HG03095 (cell line): ENCODE results near the gene TMUB2.

ENCODE experiments used
- ATAC-seq: cut with Tn5 transposase; IDR thresholded peaks from one replicate; pipeline ENCODE4 v1.9.1; 2021; ENCODE audit warnings: moderate library complexity; ENCODE audit not compliant: unreplicated experiment

TMUB2 gene

DNA sequence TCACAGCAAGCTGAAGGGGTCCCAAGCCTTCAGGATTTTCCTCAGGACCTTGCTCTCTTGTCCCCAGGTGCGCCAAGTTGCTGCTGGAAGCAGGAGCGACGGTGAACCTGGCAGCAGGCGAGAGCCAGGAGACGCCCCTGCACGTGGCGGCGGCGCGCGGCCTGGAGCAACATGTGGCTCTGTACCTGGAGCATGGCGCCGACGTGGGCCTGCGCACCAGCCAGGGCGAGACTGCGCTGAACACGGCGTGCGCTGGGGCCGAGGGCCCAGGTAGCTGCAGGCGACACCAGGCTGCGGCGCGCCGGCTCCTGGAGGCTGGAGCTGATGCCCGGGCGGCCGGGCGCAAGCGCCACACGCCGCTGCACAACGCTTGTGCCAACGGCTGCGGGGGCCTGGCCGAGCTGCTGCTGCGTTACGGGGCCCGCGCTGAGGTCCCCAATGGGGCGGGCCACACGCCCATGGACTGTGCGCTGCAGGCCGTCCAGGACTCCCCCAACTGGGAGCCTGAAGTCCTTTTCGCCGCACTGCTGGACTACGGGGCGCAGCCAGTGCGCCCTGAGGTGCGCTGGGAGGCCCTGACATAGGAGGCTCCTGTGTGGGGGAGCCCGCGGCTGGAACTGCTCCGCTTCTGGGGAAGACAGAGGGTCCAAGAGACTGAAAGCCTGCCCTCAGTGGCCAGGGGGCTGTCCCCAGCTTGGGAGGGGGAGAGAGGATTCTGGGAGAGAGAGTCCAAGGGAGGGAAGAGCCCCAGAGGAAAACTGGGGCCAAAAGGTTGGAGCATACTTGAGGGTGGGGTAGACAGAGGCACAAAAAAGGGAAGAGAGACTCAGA lies 9.9 kb upstream of the TMUB2 start:
- ATAC-seq = no peak

DNA sequence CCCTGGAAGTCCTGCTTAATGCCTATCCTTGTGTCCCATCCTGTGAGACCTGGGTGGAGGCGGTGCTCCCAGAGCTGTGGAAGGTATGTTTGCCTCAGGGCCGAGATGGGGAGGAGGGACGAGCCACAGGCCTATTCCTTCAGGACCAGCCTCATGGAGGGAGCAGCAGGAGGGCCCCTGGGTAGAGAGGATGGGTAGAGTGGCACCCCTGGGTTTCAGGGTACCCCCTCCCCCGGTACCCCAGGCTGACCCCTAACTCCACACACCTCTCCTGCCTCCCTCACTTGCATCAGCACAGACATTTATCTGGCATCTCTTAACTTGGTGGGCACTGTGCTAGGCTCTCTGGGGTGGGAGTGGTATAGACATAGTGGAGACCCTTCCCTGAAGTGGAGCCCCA lies 9.1 kb upstream of the TMUB2 start:
- ATAC-seq = no peak

DNA sequence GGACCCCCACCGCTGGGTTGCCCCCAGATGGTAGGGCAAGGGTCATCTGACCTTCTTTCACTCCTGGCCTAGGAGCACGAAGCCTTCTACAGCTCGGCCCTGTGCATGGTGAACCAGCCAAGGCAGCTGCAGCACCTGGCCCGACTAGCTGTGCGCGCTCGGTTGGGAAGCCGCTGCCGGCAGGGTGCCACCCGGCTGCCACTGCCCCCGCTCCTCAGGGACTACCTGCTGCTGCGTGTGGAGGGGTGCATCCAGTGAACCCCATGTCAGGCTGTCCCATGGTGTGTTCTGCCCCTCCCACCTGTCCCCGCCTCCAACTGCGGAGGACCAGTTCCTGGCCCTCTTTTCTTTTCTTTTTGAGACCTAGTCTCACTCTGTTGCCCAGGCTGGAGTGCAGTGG lies 8.6 kb upstream of the TMUB2 start:
- ATAC-seq = no peak

DNA sequence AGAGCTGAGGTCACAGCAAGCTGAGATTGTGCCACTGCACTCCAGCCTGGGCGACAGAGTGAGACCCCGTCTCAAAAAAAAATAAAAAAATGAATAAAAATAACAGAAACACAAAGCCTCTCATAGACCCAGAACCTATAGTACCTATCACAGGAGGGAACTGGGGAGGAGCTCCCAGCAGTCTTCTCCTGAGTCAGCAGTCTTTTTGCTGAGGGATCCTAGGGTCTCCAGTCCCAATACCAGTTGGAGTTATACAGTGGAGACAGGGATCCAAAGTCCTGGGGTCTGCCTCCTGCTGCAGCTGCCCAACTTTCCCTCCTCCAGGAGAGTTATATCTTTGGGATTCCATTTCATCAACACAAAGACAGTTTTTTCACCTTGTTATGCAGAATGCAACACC lies 3.7 kb upstream of the TMUB2 start:
- ATAC-seq = no peak

DNA sequence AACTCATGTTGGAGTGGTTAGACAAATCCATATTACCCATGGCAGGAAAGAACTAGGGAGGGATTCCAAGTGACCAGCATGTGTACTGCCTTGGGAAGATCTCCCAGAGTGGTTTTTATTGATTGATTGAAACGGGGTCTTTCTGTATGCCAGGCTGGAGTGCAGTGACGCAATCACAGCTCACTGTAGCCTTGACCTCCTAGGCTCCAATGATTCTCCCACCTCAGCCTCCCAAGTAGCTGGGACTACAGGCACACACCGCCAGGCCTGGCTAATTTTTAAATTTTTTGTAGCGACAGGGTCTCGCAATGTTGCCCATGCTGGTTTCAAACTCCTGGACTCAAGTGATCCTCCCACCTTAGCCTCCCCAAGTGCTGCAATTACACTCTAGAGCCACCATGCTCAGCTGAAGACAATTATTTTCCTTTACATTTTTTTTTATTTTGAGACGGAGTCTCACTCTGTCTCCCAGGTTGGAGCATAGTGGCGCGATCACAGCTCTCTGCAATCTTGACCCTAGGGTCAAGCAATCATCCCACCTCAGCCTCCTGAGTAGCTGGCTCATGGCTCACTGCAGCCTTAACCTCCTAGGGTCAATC lies 2.5 kb upstream of the TMUB2 start:
- no peak for ATAC-seq

DNA sequence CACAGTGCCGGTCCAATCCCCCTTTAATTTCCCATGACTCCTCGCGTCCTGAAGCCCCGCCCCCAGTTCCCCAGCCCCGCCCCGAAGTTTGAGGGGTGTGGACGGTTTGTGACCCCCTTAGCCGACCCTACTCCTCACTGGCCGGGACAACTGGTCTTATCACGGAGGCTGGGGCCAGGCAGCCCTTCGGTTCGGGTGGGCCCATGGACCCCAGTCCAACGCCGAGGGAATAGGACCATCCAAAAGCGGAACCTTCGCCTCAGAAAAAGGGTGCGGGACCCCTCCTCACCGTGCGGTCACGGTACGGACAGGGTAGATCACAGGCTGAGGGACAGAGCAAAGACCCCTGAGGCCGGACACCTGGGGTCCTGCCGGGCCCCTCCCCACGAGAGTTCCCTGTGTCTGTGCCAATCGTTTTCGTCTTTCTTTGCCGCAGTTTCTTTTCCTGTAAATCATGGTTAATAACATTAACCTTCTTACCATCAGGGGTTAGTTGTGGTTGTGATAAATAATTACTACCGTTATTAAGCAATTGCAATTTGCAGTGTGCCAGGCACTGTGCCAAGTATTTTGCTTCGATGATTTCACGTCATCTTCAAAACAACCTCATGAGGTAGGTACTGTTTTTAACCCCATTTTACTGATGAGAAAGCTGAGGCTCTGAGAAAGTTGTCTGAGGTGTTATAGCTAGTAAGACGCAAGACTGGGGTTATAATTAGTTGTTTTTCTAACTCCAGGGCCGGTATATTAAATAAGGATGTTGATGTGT lies 543 bp downstream of the TMUB2 start:
- ATAC-seq = peak; percentile 29

DNA sequence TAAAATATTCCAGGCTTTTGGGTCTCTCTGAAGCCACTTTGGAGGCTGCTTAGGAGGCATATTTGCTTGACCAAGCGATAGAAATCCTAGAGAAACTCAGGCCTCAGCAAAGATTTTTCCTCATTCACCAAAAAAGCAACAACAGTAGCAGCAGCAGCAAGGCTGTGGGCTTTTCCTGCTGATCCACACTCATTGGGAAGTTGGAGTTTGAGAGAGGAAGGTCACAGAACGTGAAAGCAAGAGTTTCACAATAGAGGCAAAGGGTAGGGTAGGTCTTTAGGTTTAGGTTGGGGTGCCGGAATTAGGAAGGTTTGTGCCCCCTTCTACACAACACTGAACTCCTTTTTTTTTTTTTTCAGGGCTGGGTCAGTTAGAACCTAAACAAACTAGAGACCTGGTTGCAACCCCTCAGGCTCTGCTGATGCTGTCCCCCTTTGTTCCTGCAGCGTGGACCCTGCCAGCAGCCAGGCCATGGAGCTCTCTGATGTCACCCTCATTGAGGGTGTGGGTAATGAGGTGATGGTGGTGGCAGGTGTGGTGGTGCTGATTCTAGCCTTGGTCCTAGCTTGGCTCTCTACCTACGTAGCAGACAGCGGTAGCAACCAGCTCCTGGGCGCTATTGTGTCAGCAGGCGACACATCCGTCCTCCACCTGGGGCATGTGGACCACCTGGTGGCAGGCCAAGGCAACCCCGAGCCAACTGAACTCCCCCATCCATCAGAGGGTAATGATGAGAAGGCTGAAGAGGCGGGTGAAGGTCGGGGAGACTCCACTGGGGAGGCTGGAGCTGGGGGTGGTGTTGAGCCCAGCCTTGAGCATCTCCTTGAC lies 2.0 kb downstream of the TMUB2 start:
- ATAC-seq = no peak

DNA sequence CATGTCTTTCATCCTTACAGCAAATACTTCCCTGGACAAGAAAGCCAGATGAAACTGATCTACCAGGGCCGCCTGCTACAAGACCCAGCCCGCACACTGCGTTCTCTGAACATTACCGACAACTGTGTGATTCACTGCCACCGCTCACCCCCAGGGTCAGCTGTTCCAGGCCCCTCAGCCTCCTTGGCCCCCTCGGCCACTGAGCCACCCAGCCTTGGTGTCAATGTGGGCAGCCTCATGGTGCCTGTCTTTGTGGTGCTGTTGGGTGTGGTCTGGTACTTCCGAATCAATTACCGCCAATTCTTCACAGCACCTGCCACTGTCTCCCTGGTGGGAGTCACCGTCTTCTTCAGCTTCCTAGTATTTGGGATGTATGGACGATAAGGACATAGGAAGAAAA lies 3.7 kb downstream of the TMUB2 start:
- ATAC-seq = no peak

DNA sequence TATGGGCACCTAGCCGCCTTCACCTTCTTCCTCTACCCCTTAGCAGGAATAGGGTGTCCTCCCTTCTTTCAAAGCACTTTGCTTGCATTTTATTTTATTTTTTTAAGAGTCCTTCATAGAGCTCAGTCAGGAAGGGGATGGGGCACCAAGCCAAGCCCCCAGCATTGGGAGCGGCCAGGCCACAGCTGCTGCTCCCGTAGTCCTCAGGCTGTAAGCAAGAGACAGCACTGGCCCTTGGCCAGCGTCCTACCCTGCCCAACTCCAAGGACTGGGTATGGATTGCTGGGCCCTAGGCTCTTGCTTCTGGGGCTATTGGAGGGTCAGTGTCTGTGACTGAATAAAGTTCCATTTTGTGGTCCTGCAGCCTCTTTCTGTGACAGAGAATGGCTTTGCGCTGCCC lies 4.6 kb downstream of the TMUB2 start:
- no peak for ATAC-seq

DNA sequence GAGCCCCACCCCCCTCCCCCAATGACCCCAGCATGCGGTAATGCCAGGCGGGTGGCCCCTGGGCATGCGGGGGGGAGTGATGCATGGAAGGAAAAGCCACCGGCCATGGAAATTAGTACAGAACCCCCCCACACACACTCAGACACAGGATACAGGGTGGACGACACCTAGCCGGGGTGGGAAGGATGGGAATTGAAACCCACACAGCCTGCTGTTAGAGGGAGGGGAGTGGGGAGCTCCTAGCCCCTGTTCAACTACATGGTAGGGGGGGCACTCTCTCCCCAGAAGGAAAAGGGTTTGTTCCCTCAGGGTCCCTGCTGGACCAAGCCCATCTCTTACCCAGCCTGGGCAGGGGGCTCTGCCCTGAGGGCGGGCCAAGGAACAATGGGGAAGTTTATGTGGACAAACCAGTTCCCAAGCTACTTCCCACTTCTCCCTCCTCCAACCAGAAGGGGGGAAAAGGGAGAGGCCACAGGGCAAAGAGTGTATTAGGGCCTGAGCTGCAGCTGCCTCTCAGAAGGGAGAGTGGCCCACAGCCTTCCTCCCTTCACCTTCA lies 5.2 kb downstream of the TMUB2 start:
- no peak for ATAC-seq

DNA sequence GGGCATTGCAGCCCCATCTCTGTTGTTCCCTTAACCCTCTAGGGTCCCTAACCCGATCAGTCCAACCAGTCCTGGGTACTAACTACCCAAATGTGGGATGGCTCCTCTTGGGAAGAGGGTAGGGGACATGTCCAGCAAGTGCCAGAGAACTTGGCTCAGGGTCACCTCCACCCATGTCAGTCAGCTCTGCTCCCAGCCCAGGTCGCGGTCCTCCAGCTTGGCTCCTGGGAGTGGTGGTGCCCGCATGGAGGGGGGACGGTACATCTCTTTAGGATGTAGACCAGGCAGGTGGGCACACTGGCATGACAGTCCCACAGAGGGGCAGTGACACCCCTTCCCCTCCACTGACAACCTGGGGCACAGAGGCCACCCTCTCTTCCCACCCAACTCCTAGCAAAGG lies 6.0 kb downstream of the TMUB2 start:
- no peak for ATAC-seq

DNA sequence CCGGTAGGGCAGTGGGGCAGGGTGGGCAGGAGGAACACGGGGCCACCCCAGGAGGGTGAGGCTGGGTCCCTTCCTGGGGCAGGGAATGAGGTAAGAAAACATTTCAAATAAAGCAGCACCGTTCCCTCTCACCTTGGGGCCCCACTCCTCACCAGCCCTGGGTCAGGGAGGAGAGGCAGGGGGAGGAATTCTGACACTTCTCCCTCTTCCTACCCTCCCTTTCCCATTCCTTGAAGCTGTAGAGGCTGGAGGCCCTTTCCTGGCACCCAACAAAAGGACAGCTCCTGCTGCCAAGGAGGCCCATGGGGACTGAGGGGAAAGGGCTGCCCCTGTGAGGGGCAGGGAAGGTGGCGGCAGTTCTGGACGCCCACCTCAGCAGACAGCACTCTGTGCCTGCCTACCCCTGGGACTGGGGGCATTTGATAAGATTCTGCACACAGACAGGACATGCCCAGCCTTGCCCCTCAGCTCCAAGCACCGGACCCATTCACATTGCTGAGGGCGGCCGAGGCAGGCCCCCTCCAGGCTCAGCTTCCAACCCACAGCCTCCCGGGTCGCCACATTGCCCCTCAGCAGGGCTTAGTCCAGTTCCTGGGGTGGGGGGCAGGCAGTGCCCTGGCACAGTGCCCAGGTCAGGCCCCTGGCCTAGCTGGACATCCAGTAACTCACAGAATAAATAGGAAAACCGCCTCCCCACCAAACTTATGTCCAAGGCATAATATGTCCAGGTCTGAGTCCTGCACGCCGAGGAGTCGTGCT lies 6.7 kb downstream of the TMUB2 start:
- no peak for ATAC-seq

DNA sequence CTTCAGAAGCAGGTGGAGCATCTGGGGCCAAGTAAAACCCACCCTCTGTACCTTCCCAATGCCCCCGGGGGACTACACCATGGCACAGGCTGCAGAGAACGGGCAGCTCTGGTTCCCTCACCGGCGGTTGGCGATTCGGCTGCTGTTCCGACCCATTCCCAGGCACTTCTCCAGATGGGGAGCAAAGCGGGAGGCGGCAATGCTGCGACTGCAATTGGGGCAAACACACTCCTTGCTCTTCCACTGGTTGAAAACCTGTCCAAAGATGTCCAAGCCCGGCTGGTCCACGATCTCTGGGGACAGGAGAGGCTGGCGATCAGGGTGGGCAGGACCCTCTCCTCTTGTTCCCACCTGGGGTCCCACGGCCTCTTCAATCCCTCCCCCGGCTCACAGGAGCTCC lies 10.3 kb downstream of the TMUB2 start:
- no peak for ATAC-seq

DNA sequence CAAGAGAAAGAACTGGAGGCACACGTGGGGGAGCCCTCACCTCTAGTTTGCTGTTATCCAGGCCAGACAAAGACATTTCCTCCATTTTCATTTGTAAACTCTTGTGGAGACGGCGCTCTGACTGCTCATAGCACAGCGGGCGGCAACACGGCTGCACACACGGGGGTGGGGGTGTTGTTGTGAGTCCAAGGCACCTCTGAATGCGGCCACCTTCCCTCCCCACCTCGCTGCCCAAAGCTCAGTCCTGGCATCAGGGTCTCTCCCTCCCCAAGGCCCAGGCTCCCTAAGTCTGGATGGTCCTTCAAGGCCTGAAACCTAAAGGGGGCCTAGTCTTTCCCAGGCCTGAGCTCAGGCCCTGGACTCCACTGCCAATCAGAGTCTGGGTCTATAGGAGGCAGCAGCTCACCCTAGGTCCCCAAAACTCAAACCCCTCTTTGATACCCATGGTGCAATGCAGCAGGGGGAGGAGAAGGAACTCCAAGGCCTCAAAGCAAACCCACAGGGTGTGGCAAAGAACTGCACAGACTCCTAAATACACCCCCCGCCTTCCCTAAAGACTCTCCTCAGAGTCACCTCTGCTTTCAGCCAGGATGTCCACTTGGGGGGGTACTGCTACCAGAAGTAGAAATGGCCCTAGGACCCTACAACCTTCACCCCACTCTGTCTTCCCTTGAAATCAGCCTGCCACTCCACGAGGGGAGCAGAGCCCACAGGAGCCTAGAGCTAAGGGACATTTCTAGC lies 11.4 kb downstream of the TMUB2 start:
- no peak for ATAC-seq

DNA sequence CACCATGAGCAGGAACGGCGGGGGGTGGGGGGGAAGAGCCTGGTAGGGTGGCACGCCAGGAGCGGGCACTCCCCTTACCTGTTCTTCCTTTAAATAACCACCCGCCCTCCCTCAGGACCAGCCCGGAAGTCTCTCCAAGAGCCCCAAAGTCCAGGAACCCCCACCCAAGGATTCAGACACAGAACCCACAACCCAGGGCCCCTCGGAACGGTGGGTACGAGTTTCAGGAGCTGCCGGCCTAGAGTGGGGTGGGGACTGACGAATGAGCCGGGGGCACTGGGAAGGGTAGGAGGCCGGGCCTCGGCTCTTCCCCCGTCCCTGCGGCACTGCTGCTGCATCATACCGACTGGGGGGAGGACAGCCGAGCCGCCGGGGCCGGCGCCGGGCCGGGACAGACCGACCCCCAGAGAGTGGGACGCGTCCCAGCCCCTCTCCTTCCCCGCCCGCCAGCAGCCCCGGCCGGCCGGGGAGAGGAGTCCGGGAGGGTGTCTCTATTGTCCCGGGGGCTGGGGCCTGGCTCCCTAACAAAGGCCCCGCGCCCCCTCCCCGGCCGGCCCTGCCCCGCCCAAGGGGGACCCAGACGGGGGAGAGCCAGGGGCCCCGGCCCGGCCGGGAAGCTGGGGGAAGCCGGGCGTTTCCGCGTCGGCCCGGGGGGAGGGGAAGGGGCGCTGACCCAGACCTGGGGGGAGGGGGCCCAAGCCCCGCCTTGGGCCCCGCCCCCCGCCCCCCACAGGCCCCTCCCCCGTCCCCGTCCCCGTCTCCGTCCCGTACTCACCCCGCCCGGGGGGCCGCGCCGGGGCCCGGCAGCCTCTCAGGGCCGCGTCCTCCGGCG lies 12.2 kb downstream of the TMUB2 start:
- peak; percentile 13 for ATAC-seq

DNA sequence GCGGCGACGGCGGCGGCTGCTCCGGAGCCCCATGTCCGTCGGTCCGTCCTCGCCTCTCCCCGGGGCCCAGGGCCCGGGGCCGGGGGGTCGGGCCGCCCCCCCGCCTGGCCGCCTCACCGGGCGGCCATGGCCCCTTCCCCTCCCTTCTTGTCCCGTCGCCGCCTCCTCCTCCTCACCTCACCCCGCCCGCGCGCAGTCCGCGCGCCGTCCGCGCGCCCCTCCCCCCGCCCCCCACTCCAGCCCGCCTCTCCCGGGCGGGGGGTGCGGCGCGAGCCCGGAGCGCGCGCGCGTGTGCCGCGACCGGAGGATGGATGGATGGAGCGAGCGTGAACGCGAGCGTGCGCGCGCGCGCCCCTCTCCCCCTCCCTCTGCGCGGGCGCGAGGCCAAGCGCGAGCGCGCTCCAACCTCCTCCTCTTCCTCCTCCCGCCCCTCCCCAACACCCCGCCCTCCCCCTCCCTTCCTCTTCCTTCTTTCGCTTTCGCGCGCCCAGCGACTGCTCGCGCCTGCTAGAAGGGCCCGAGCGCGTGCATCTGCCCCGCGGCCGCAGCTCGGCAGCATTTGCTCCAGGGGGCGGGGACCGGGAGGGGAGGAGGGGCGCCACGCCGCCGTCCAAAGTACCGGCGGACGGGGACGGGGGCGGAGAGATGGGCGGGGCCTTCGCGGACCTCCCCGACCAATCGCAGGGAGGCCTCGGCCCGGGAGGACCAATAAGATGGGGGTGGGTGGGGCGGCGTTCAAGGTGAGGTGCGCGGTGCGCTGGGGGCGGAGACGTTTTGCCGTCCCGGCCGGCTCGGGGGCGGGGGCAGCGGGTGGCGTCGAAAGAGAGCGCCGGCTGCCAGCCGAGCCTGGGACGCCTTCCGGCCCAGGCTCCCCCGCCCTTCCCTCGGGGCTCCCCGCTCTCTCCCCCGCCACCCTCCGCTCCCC lies 13.0 kb downstream of the TMUB2 start, which contains the start of gene ATXN7L3:
ATXN7L3 (minus strand) TSS at position 332 of the 925 bp plus-strand sequence. CDS start 1,814 bp downstream, outside the sequence.
- peak; percentile 54 for ATAC-seq

DNA sequence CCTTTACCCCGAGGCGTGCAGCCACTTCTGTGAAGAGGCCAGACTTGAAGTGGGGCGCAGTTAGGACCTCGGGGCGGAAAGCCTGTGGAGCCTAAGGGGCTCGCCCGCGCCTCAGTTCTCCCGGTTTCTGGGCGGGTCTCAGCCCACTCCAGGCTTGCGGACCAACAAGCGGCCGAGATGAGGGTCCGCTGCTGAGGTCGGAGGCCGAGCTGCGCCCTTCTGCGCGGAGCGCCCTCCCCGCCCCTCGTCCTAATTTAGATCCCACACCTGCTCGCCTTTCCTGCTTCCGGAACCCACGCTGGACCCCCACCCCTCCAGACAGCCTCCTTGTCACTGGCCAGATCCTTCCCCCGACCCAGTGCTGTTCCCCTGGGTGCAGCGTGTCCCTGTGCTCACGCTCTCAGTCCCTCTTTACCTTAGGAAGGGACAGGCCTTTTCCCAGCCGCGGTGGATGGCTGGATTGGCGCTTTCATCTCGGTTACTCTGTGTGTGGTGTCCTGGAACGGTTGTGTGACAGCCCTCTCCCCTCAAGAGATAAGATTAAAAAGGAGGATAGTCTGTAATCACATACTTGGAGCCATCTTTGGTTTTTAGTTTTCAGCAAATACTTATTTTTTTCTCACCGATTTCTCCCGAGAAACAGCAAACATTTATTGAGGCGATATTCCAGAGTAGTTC lies 13.8 kb downstream of the TMUB2 start:
- no peak for ATAC-seq
